Neutrophil (primary cell): ENCODE data around the gene FERMT1.

ENCODE experiments used
- H3K27ac ChIP-seq: fragments of 200-600 bp; sonication (generic); 2 replicates; pipeline ENCODE4 v1.5.1; 2016; ENCODE audit warnings: mild to moderate bottlenecking, moderate library complexity
- H3K27me3 ChIP-seq: fragments of 200-600 bp; sonication (generic); 2 replicates; pipeline ENCODE4 v1.6.0; 2016; ENCODE audit warnings: mild to moderate bottlenecking
- H3K36me3 ChIP-seq: fragments of 200-600 bp; sonication (generic); 2 replicates; pipeline ENCODE4 v1.5.1; 2017
- H3K4me1 ChIP-seq, 2 experiments: fragments of 200-600 bp in 1 of 2; sonication (generic) in 1 of 2; 1 replicate in 1 of 2; 2 replicates in 1 of 2; pipeline versions ENCODE4 v1.5.1 to v1.6.1; 2013 to 2016; ENCODE audit warnings: low read depth in 1 of 2, low read length in 1 of 2, mild to moderate bottlenecking in 1 of 2, moderate library complexity in 1 of 2; ENCODE audit not compliant: control insufficient read depth in 1 of 2, insufficient read depth in 1 of 2
- H3K4me3 ChIP-seq, 2 experiments: fragments of 200-600 bp in 1 of 2; sonication (generic) in 1 of 2; 1 replicate in 1 of 2; 2 replicates in 1 of 2; pipeline ENCODE4 v1.5.1; 2013 to 2016; ENCODE audit warnings: low read depth in 1 of 2, low read length in 1 of 2, mild to moderate bottlenecking in 1 of 2, moderate library complexity in 1 of 2
- H3K9me3 ChIP-seq: fragments of 200-600 bp; sonication (generic); 2 replicates; pipeline ENCODE4 v1.5.1; 2016
- CTCF ChIP-seq: fragments of 200-600 bp; sonication (generic); IDR thresholded peaks from 2 replicates; pipeline ENCODE4 v1.5.1; 2016; ENCODE audit warnings: antibody characterized with exemption

The FERMT1 gene

GRCh38 chr20:6123649-6124014 is 802 bp upstream of the FERMT1 start:
- no peak for TF ChIP-seq CTCF
- H3K36me3 ChIP-seq: no peaks in the 10 kb centered on the region
- no peak overlapping the region for H3K27ac ChIP-seq
- no peak overlapping the region for H3K4me3 ChIP-seq
- H3K27me3 ChIP-seq: peaks cover 94% of the 10 kb centered on the region
- H3K9me3 ChIP-seq: no peaks in the 10 kb centered on the region
- peaks cover 9 to 11% of the 10 kb centered on the region in 2 experiments for H3K4me1 ChIP-seq

- Histone ChIP-seq H3K27me3 (peaks cover 81% of the 10 kb centered on the region), H3K36me3 (no peaks in the 10 kb centered on the region), H3K9me3 (no peaks in the 10 kb centered on the region), H3K4me1 (peaks cover 9 to 11% of the 10 kb centered on the region in 2 experiments), H3K4me3 (no peak overlapping the region), H3K27ac (no peak overlapping the region)
- no peak for TF ChIP-seq CTCF
Measured at GRCh38 chr20:6122111-6122872, 538 bp downstream of the FERMT1 start.

- H3K9me3 ChIP-seq: no peaks in the 10 kb centered on the region
- H3K27me3 ChIP-seq: peaks cover 73% of the 10 kb centered on the region
- no peak for TF ChIP-seq CTCF
- H3K4me3 ChIP-seq: no peak overlapping the region
- H3K27ac ChIP-seq: no peak overlapping the region
- H3K36me3 ChIP-seq: no peaks in the 10 kb centered on the region
- H3K4me1 ChIP-seq: peaks cover 9 to 11% of the 10 kb centered on the region in 2 experiments
Measured at GRCh38 chr20:6121504-6121903, 1.3 kb downstream of the FERMT1 start.

DNA sequence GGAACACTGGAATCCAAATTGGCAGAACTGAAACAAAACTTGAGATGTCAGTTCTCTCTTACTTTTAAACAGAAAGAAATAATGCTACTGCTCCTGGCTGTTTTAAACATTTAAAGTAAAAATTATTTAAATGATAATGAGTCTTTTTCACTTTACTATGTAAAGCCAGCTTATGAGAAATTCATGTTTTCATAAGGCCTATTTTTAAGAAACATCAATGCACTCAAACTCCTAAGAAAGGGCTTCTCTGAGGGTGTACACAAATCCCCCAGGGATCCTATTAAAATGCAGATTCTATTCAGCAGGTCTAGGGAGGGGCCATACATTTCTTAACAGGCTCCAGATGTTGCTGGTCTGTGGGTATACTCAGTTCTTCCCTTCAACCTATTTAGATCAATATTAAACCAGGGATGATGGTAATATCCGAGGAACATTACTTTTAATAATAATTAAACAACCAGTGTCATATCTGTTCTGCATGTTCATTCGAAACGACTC is 2.3 kb downstream of the FERMT1 start:
- H3K4me3 ChIP-seq: no peak overlapping the region
- no peak overlapping the region for H3K27ac ChIP-seq
- H3K9me3 ChIP-seq: no peaks in the 10 kb centered on the region
- H3K27me3 ChIP-seq: peaks cover 67% of the 10 kb centered on the region
- peaks cover 9 to 11% of the 10 kb centered on the region in 2 experiments for H3K4me1 ChIP-seq
- no peak for TF ChIP-seq CTCF
- no peaks in the 10 kb centered on the region for H3K36me3 ChIP-seq

GRCh38 chr20:6116758-6117157 is 6.1 kb downstream of the FERMT1 start:
- no peak for TF ChIP-seq CTCF
- Histone ChIP-seq H3K27ac (no peak overlapping the region), H3K9me3 (peaks cover 8% of the 10 kb centered on the region), H3K4me1 (no peaks in the 10 kb centered on the region), H3K4me3 (no peak overlapping the region), H3K27me3 (peaks cover 29% of the 10 kb centered on the region), H3K36me3 (no peaks in the 10 kb centered on the region)
